Measurements from ENCODE around the gene AHNAK2. TPM values are rescaled to one million over a fixed set of nuclear protein-coding genes. Genes with fewer than 3 reads are reported as not detected.

The AHNAK2 gene
- total RNA-seq, 6 experiments from 2014 or later, result 50.2 to 76.2 (median 73.7) TPM

DNA sequence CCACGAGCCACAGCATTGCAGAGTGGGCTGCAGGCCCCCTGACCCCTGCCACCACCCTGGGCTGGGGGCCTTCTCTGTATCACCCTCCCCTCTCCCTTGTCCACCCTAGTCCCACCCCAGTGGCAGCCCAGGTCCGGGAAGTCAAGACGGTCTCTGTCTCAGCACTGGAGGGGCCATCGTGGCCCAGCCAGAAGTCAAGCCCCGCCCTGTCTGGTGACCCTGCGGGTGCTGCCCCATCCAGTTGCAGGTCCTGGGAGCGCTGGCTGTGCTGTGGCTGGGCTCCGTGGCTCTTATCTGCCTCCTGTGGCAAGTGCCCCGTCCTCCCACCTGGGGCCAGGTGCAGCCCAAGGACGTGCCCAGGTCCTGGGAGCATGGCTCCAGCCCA lies 50.8 kb downstream of the AHNAK2 start:
- H3K36me3 Mint-ChIP-seq (ENCODE audit: low read depth), result no peaks in the 10 kb centered on the region
- DNase-seq, result no peak
- H3K9me3 Mint-ChIP-seq, result no peaks in the 10 kb centered on the region
- TF ChIP-seq, protein P1, sequence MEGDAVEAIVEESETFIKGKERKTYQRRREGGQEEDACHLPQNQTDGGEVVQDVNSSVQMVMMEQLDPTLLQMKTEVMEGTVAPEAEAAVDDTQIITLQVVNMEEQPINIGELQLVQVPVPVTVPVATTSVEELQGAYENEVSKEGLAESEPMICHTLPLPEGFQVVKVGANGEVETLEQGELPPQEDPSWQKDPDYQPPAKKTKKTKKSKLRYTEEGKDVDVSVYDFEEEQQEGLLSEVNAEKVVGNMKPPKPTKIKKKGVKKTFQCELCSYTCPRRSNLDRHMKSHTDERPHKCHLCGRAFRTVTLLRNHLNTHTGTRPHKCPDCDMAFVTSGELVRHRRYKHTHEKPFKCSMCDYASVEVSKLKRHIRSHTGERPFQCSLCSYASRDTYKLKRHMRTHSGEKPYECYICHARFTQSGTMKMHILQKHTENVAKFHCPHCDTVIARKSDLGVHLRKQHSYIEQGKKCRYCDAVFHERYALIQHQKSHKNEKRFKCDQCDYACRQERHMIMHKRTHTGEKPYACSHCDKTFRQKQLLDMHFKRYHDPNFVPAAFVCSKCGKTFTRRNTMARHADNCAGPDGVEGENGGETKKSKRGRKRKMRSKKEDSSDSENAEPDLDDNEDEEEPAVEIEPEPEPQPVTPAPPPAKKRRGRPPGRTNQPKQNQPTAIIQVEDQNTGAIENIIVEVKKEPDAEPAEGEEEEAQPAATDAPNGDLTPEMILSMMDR (IDR thresholded peaks at IDR 0.05), result no peak
- H3K27ac Mint-ChIP-seq, result no peak overlapping the region
- peaks cover 6% of the 10 kb centered on the region for H3K27me3 Mint-ChIP-seq (ENCODE audit: insufficient read depth)
- H3K4me3 Mint-ChIP-seq, result no peak overlapping the region
- H3K4me1 Mint-ChIP-seq (ENCODE audit: low read depth), result no peaks in the 10 kb centered on the region

DNA sequence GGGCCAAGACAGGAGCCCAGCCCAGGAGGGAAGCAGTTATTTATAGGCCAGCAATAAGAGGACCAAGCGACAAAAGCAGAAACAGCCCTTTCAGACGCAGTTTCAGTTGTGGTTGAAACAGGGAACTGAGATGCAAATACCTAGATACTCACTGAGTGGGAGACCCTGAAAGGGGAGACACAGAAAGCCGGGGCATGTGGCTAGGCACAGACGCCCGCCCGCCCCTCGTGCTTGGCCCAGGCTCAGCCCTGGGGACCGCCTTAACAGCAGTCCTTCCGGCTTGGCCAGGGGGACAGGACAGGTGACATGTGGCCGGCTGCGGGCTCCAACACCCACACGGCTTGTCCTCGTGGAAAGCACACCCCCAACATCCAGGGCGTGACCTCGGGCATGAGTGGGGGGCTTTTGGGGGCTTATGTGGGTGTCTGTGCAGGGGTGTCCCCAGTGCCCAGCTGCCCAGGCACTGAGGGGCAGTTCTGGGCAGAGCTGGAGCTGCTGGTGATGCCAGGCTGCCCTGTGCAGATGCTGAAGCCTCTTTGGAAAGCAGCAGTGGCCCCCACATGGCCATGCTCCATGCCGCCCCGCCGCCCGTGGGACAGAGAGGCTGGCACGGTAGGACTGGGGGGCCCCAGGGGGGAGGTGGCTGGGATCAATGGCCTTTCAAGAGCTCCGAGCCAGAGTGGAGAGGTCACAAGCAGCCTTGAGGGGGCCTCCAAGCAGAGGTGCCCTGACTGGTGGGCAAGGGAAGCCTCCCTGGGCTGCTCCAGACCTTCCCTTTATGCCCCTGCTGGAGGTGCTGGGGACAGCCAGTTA lies 51.3 kb downstream of the AHNAK2 start:
- Mint-ChIP-seq H3K27ac (no peak overlapping the region), H3K9me3 (no peaks in the 10 kb centered on the region), H3K36me3 (ENCODE audit: low read depth) (no peaks in the 10 kb centered on the region), H3K4me1 (ENCODE audit: low read depth) (no peaks in the 10 kb centered on the region), H3K27me3 (ENCODE audit: insufficient read depth) (peaks cover 9% of the 10 kb centered on the region), H3K4me3 (no peak overlapping the region)
- TF ChIP-seq, protein P1 (IDR thresholded peaks at IDR 0.05), result peak; percentile 9; the same call in 1 of the 2 replicates
- DNase-seq, result no peak

GRCh38 chr14:104925855-104926609 lies 52.1 kb downstream of the AHNAK2 start:
- DNase-seq, result no peak
- H3K27ac Mint-ChIP-seq, result no peak overlapping the region; the same call in 1 of the 2 replicates
- no peaks in the 10 kb centered on the region for H3K4me1 Mint-ChIP-seq (ENCODE audit: low read depth)
- H3K27me3 Mint-ChIP-seq (ENCODE audit: insufficient read depth), result peaks cover 15% of the 10 kb centered on the region
- TF ChIP-seq, protein P1 (IDR thresholded peaks at IDR 0.05), result no peak
- no peaks in the 10 kb centered on the region for H3K9me3 Mint-ChIP-seq
- no peak overlapping the region for H3K4me3 Mint-ChIP-seq
- H3K36me3 Mint-ChIP-seq (ENCODE audit: low read depth), result no peaks in the 10 kb centered on the region

- TF ChIP-seq, protein P1 (IDR thresholded peaks at IDR 0.05), result no peak
- no peak for DNase-seq
- H3K27ac Mint-ChIP-seq, result no peak overlapping the region
- H3K4me1 Mint-ChIP-seq (ENCODE audit: low read depth), result no peaks in the 10 kb centered on the region
- no peaks in the 10 kb centered on the region for H3K36me3 Mint-ChIP-seq (ENCODE audit: low read depth)
- H3K4me3 Mint-ChIP-seq, result no peak overlapping the region
- no peaks in the 10 kb centered on the region for H3K9me3 Mint-ChIP-seq
- H3K27me3 Mint-ChIP-seq (ENCODE audit: insufficient read depth), result peaks cover 15% of the 10 kb centered on the region
Measured at GRCh38 chr14:104925214-104925854, 52.8 kb downstream of the AHNAK2 start.

GRCh38 chr14:104924421-104925213 lies 53.6 kb downstream of the AHNAK2 start, which contains the start of gene PLD4:
Gene PLD4, plus strand, starts transcription at chr14:104924879. Its CDS starts 2,262 bp downstream, at chr14:104927141.
- Mint-ChIP-seq H3K4me3 (no peak within 1 kb of the TSS), H3K27ac (no peak within 1 kb of the TSS; the same call in 1 of the 2 replicates), H3K27me3 (ENCODE audit: insufficient read depth) (peaks cover 15% of the 10 kb centered on the region), H3K9me3 (no peaks in the 10 kb centered on the region), H3K4me1 (ENCODE audit: low read depth) (no peaks in the 10 kb centered on the region), H3K36me3 (ENCODE audit: low read depth) (no peaks in the 10 kb centered on the region)
- TF ChIP-seq, protein P1 (IDR thresholded peaks at IDR 0.05), result no peak
- DNase-seq, result no peak

All from HFFc6 (cell line).